ENCODE data around the gene DNLZ. TPM values are rescaled to one million over a fixed set of nuclear protein-coding genes. Genes with fewer than 3 reads are reported as not detected.

DNLZ gene
- total and polyA plus RNA-seq, 9 of the 15 experiments (the other 6 are each of a cell fraction or from before 2014, with no cell fraction given), result 0.17 to 44.6 (median 3.4) TPM

DNA sequence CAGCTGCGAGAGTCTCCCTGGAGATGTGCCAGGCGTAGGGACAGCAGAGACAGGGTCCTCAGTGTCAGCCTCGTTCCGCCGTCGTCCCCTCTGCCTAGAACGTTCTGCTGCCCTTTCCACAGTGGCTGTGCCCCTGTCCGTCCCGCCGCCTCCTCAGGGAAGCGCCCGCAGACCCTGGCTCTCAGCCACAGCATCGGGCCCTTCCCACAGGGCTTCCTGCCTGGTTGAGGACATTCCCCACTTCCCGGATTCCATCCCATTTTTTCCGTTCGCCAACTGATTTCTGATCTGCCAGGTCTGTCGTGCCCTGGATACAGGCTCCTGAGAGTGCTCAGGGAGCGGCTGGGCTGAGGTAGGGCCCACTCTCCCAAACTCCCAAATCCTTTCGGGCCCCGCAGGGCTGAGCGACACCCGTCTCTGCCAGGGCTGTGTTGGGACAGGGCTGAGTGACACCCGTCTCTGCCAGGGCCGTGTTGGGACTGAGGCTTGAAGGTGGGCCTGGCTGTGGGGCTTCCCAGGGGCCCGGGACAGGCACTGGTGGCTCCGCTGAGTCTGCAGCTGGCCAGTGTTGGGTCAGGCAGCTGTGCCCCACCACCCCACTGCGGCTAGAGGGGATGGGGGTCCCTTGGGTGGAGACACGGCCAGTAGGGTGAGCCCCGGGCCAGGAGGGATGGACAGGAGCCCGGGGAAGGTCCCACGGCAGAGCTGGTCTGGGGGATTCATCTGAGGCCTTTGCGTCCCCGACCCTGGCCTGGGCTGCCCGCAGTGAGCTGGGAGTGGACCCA is 15.9 kb downstream of the DNLZ start:
- DNase-seq (ENCODE audit: extremely low read depth in 1 of 4, low spot score in 3 of 4), result no peak
- ATAC-seq, result no peak
- H3K27ac ChIP-seq (ENCODE audit: extremely low read depth, low read depth, low read length), result no peak overlapping the region
- intact Hi-C loops (cut with micrococcal nuclease) (no loop called here), in situ Hi-C loops (cut with MboI) (loop anchor here (25.0 kb wide), 1 partner anchor 290 kb away; no protein-coding TSS in a partner anchor)
- ChIA-PET CTCF (ENCODE audit: low intra/inter-chr PET ratio) (interaction anchor here (0.6 kb wide), 1 partner anchor 63 kb away, joined by 3 read pairs; the partner anchor contains the start of genes ENTR1 and PMPCA), POLR2A (no interaction called here)
- H3K9ac ChIP-seq (ENCODE audit: insufficient read depth in 1 of 2, low read depth in 2 of 2, low read length in 2 of 2), result peak overlapping the region in 1 of 2 experiments; percentile 35; a peak in 2 of 4 replicates
- H4K20me1 ChIP-seq (replicated peaks; ENCODE audit: control insufficient read depth, insufficient read depth, low read length), result no peaks in the 10 kb centered on the region; the same call in 1 of the 2 replicates
- H3K4me1 ChIP-seq (replicated peaks in 1 of 2; ENCODE audit: control insufficient read depth in 2 of 2, insufficient read depth in 2 of 2, low read length in 2 of 2), result peaks cover 19 to 94% of the 10 kb centered on the region in 2 experiments
- H2AFZ ChIP-seq (ENCODE audit: low read depth, low read length), result no peak overlapping the region
- H3K9me1 ChIP-seq (ENCODE audit: control insufficient read depth, insufficient read depth, low read length), result peaks cover 6% of the 10 kb centered on the region
- BruUV-seq (replicated peaks), result no TSS peak
- no peaks in the 10 kb centered on the region for H3K36me3 ChIP-seq (ENCODE audit: control insufficient read depth, insufficient read depth, low read length)
- H3K9me3 ChIP-seq (replicated peaks; ENCODE audit: control insufficient read depth, insufficient read depth, low read depth, low read length), result no peaks in the 10 kb centered on the region
- no peaks in the 10 kb centered on the region for H3K27me3 ChIP-seq (ENCODE audit: control insufficient read depth in 2 of 2, insufficient read depth in 2 of 2, low read length in 2 of 2)
- 52% methylated on average over 25 of the region's 34 CpGs for WGBS (ENCODE audit: insufficient coverage, low coverage, missing lambda C conversion rate)
- H3K4me2 ChIP-seq (ENCODE audit: insufficient read depth, low read length), result no peak overlapping the region
- FAIRE-seq, result no peak
- H3K4me3 ChIP-seq, result no peak overlapping the region
- no peak for TF ChIP-seq JUN (IDR thresholded peaks at IDR 0.05; ENCODE audit: borderline replicate concordance, low read depth, low read length)
- TF ChIP-seq JUN (CRISPR knock-in tag; IDR thresholded peaks at IDR 0.05; ENCODE audit: borderline replicate concordance), result no peak
- TF ChIP-seq SREBF2 (CRISPR knock-in tag; IDR thresholded peaks at IDR 0.05), result no peak
- TF ChIP-seq ETV6 (IDR thresholded peaks at IDR 0.05; ENCODE audit: borderline replicate concordance in 1 of 2, low read depth in 2 of 2, low read length in 1 of 2), result no peak
- TF ChIP-seq ETV6 (CRISPR knock-in tag; IDR thresholded peaks at IDR 0.05; ENCODE audit: borderline replicate concordance), result no peak
- peak; percentile 63; the same call in 1 of the 2 replicates for TF ChIP-seq POLR2G (IDR thresholded peaks at IDR 0.05; ENCODE audit: low read depth, low read length)
- no peak for TF ChIP-seq ZC3H4 (CRISPR knock-in tag; IDR thresholded peaks at IDR 0.05; ENCODE audit: borderline replicate concordance)
- no peak for TF ChIP-seq CHD1 (IDR thresholded peaks at IDR 0.05; ENCODE audit: low read length)
- no peaks in the 10 kb centered on the region for H3K79me2 ChIP-seq (ENCODE audit: control insufficient read depth, insufficient read depth, low read length)

All from K562 (cell line).